ENCODE data around the gene RAB21.
A peak's percentile ranks its signal among the peaks of the same experiment; 100 is the strongest.
"Not testable (repeated sequence)": the region's sequence is repeated elsewhere in the genome, so short reads cannot be mapped to it uniquely, and the experiment has no call there.

Gene RAB21

DNA sequence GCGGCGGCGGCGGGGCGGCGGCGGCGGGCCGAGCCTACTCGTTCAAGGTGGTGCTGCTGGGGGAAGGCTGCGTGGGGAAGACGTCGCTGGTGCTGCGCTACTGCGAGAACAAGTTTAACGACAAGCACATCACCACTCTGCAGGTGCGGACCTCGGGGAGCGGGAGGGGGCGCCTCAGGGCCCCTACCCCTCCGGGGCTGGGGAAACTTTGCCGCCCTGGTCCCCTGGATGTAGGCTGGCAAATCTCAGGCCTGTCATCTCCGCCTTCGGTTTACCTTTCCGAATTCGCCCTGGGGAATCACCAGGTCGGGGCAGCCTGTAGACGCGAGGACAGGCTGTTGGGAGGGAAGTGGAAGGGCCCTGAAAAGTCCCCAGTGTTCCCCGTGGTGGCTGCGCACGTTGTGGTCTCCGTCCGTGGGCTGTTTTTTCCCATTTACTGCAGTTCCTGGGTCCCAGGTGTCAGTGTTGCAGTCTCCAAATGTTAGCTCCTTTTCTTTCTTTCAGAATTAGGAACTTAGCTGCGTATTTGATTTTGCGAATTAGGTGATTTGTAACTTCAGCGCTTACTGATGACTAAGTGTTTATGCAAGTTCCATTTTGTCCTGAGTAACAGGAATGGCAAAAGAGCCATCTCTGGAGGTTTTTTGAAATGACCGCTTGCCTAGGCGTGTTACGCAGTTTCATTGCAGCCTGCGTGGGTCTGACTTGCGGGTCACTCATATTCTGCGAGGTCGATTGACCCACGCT lies 656 bp downstream of the RAB21 start:
- DNase-seq = peak; percentile 42

DNA sequence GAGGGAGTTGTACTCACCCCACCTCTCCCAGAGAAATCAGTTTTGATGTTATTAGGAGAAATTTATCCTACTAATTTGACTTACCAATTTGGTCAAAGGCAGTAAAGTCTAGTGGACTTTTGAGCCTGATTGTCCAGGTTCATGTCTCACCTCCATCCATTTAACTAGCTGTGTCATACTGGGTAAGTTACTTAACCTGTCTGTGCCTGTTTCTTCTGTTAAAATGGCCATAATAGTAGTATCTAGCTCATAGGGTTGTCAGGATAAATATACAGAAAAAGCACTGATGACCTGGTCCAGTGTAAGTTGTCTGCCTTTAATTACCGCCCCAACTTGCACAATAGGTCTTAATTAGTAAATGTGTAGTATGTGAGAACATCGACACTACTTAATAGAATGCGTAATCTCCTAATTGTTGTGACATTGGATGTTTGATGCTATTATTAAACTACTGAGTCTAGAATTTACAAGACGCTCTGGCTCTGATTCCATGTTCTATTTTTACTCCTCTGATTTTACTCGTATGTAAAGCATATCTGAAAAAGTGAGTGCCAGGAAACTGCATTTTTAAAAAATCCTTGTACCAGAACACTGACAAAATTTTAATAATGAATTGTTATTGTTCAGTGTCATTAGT lies 1.5 kb downstream of the RAB21 start:
- no peak for DNase-seq

DNA sequence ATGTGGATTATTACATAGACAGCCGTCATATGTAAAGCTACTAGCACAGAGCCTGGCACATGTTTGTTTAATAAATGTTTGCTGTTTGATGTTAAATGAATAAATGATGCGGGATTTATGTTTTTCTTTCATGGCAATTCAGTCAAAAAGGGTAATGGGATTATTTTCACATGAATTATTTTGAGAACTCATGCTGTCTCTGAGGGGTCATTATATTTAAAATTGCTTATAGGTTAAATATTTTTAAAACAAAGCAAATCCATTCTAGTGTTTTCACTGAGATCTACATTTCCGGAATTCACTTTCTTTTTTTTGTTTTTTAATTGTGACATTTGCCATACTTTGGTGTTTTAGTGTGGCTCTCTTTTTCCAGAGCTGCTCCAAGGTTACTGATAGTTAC lies 5.3 kb downstream of the RAB21 start:
- no peak for DNase-seq

DNA sequence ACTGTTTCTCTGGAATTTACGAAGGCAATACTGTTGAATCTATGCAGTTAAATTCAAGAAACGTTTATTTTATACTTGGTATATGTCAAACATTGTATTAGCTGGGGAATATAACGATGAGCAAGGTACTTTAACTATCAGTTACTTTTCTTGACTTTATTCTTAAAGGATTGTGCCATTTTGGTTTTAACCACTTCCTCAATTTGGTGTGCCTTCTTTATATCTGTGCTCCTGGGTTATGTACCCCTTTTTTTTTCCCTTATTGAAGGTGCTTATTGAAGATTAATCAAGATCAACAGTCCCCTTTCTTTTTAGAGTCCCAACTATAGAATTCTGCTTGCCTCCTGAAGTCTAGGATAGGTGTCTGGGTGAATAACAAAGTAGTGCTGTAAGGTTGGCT lies 5.8 kb downstream of the RAB21 start:
- no peak for DNase-seq

DNA sequence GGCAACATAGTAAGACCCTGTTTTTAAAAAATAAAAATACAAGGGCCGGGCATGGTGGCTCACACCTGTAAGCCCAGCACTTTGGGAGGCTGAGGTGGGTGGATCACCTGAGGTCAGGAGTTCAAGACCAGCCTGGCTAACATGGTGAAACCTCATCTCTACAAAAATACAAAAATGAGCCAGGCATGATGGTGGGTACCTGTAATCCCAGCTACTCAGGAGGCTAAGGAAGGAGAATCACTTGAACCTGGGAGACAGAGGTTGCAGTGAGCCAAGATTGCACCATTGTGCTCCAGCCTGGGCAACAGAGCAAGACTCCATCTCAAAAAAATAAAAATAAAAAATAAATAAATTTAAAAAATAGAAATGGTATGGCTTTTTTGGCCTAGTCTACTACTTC lies 6.7 kb downstream of the RAB21 start:
- DNase-seq = not testable (repeated sequence)

DNA sequence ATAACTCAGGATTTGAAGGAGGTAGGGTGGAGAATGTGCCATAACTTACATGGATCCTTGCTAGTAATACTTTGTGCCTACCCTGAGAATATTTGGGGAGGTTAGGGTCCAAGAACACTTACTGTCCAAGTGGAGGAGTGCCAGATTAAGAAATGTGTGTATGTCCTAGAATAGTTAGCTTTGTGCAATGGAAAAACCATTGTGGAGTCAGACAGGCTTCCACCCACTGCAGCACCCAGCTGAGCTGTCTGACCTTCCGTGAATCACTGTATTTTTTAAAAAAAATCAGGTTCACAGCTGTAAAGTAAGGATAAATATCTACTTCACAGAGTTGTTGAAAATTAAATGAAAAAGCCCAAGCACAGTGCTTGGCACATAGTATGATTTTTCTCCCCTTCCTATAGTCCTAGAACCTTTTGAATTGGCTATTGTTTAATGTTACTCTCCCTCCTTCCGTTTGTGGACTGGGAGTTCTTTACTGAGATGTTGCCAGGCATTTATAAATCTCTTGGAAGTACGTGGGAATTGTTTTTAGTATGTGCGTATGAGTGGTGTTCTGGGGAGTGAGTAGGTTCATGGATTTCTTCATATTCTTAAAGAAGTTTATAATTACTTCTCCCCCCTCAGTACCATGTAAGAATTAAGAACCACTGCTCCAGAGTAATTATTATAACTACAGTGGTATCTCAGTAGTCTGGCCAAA lies 9.2 kb downstream of the RAB21 start:
- DNase-seq = no peak

DNA sequence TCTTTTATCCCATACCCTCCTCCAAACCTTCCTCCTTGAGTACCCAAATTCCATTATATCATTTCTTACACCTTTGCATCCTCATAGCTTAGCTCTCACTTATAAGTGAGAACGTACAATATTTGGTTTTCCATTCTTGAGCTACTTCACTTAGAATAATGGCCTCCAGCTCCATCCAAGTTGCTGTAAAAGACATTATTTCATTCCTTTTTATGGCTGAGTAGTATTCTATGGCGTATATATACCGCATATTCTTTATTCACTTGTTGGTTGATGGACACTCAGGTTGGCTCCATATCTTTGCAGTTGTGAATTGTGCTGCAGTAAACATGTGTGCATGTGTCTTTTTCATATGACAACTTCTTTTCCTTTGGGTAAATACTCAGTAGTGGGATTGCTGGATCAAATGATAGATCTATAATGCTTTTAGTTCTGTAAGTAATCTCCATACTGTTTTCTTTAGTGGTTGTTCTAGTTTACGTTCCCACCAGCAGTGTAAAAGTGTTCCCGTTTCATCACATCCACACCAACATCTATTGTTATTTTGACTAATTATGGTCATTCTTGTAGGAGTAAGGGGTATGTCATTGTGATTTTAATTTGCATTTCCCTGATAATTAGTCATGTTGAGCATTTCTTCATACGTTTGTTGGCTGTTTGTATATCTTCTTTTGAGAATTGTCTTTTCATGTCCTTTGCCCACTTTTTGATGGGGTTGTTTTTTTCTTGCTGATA lies 10.1 kb downstream of the RAB21 start:
- DNase-seq = no peak

DNA sequence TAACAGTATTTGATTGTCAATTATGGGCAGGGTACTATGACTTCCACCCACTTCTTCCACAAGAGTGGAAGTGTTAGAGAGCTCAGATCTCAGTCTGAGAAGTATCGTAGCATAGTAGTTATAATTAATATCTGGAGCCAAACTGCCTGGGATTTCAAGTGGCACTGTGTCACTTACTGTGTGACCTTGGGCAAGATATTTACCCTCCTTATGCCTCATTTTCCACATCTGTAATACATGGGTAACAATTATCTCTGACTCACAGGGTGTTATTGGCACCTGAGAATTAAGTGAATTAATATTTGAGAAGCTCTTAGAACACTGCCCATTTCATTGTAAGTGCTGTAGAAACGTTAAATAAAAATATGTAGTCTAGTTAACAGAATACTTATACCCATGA lies 11.5 kb downstream of the RAB21 start:
- DNase-seq = no peak

DNA sequence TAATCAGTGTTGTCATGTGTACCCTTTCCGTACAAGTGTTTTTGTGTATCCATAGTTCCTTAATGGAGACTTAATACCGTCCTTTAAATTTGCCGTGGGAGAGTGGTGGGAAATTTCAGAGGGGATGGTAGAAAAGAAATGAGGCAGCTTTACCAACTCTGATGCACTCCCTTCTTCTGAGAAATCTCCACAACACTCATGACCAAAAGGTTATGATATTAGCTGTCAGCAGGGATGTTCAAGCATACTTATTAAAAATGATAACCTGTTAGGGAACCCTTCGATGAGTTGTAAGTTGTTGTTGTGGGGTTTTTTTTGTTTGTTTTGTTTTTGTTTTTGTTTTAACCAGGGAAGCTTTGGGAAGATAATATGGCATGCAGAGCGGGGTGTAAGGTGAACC lies 12.5 kb downstream of the RAB21 start:
- DNase-seq = no peak

DNA sequence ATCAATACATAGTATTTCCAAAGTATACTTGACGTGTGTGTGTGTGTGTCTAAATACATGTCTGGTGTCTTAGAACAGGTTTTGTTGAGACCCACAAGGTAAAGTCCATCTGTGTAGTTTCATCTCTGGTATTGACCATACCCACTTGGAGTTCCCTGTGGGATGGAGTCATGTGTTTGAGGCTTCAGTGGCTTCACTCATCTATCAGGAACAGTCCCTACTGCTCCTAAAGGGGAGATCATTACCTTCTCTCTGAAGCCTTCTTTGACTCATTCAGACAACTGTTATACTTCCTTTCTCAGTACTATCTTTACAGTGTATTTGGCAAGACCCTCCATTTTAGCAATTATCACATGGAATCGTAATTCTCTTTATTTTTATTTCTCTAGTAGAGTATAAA lies 14.2 kb downstream of the RAB21 start:
- DNase-seq = no peak

DNA sequence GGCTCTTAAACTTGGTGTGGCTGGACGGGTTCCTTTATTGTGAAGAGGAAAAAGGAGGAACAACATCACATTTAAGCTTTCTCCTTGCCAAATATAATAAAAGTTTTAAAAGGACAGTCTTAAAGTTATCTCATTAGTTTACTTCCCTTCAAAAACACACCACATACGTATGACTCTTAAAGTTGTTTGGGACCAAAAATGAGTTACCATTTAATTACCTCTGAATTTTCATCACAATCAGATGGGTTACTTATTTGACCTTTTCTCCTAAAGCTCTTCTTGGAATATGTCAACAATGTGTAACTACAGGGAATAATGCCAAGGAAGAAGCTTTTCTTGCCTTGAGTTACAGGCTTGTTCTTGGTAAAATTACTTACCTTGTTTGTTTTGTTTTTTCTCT lies 16.4 kb downstream of the RAB21 start:
- DNase-seq = no peak

DNA sequence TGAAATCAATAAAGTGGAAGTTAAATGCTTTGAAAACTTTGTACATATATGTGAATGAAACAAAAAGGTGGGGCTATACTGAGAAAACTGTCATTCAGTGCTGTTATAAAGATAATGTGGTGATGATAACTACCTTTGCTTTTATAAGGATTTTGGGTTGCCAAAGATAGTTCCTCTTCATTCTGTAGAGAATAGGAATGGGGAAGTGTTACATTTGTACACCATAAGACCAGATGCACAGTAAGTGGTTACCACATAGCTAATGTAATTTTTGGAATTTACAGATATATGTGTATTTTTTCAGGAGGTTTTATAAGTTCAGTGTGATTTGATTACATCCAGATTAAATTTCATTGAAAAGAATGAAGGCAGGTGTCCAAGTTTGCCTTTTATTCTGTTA lies 18.1 kb downstream of the RAB21 start:
- no peak for DNase-seq

DNA sequence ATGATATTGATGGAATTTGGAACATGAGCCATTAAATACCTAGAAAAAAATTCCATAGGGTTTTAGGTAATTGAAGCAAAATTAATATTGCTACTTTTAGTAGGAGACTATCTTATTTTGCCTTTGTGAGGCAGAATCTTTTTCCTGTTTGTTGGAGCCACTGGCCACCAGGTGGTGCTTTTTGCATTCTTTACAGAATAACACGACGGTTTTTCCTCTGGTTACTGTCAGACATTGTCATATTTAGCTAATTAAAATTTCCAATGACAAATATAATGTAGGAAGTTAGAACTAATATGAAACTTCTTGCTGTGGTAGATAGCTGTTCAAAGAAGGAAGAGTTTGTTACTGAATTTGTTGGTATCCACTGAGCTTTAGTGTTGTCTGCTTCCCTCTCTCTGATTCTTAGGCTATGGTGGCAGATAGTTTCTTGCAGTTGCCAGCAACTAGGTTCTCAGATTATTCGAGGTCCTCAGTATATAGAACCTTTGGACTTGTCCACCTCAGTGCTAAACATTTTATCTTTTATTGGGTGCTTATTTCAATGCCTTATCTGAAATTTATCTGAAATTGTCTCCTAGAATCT lies 25.7 kb downstream of the RAB21 start:
- peak; percentile 10 for DNase-seq

DNA sequence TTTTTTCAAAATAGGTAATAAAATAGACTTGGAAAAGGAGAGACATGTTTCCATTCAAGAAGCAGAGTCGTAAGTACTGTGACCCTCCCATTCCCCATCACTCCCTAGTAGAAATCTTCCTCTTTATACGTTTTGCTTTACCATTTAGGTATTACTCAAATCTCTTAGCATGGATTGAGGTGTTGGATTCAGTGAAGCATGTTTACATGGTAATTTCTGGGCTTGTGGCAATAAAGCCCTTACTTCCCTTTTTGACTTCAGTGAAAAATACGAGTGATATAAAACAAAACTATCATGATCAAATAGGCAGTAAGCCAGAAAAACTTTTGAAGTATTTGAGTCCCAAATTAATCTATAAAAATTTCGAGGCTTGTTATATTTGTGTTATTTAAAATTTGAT lies 27.4 kb downstream of the RAB21 start:
- DNase-seq = no peak

DNA sequence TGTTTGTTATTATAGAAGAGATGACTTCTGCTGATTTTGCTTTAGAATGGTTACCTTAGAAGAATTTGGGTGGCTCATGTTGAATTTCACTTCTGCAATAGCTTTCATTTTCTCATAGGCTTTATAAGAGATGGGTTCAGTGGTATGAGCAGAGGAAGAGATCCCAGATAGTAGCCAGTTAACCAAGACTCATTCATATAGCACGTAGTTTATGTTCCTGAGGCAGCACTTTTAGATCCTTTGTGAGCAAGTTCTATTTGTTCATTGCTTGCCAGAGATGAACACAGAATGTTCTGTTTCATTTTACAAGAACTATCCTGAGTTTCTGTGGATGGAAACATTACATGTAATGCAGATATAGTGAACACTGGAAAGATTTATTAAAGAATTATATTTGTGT lies 32.2 kb downstream of the RAB21 start:
- DNase-seq = no peak

DNA sequence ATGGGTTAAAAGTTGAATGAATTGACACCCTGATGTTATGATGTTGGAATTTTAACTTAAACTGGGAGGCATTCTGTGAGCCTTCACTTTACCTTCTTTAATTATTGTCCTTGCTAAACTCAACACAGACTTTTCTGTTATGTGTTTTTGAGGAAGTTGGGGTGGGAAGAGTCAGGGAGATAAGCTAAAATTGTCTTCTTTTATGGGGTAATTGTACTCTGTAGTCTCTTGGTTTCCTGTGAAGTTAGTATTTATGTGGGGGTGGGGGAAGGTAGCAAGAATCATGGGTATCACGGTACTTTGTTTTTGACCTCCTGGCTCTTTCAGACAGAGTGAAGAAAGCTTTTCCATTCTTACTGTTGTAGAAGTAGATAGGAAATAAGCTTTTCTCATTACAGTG lies 32.9 kb downstream of the RAB21 start:
- DNase-seq = no peak

DNA sequence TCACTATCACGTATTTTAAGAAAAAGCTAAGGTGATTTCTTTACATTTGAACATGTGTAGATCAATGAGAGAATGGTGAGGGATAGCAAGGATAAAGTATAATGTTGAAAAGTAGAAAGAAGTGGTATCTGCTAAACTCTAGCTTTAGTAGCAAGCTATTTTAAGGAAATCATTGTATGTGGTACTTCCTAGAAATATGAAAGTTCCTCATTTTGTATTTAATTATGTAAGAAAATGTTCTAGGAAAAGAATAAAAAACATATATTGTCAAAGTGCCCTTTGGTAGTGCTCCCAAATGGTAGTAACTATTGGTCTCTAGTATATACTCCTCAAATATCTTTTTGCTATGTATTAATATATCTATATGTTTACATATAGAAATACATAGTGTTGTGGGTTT lies 35.7 kb downstream of the RAB21 start:
- no peak for DNase-seq

DNA sequence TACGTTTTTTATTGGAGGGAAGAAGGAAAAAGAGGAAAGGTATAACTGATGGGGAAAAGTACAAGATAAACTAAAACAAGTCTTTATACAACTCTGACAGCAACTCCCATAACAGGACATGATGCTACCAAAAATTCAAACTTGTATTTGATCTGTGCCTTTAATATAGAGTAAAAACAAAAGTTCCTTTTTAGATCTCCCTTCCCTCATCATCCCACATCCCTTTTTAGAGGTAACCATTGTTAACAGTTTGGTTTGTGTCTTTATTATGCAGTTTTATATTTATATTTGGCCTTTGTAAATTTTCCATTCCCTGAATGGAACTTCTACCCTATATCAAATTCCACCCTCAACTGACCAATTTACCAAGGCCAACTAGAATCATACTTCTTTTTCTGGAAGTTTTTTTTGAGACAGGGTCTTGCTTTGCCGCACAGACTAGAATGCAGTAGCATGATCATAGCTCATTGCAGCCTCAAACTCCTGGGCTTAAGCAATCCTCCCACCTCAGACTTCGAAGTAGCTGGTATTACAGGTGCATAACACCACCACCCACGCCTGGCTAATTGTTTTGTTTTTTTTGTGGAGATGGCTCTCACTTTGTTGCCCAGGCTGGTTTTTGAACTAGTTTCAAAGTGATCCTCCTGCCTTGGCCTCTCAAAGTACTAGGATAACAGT lies 36.9 kb downstream of the RAB21 start:
- DNase-seq = no peak

DNA sequence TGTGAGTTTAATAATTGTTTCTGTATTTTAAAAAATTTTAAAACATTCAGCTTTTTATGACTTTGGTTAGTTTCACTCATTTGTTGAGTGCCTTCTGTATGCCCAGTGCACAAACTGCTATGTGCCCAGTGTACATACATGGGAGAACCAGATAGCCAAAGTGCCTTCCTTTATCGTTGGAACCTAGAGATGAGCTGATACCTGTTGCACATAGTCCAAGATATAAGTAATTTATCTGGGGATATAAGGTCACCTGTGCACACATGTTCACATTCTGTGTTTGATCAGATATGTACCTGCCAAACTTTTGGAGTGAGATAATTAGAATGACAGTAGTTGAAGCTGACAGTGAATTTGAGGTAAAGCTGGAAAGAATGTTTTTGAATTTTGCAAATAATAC lies 37.9 kb downstream of the RAB21 start:
- DNase-seq = no peak

DNA sequence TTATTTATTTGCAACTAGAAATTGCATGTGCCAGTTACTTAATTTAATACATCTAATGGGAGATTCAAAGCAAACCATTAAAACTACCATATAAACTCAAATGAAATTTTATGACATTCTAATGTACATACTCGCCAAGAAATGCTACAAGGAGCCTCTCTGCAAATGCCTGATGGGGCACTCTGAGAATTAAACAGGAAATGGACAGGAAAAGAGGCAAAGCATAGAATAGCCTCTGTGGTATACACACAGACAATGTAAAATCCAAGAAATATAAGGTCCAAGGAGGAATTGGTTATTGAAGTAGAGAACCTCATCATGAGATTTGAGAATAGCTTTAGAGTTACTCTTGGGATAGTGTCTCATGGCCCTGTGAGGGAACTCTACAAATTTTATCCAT lies 41.2 kb downstream of the RAB21 start:
- no peak for DNase-seq

DNA sequence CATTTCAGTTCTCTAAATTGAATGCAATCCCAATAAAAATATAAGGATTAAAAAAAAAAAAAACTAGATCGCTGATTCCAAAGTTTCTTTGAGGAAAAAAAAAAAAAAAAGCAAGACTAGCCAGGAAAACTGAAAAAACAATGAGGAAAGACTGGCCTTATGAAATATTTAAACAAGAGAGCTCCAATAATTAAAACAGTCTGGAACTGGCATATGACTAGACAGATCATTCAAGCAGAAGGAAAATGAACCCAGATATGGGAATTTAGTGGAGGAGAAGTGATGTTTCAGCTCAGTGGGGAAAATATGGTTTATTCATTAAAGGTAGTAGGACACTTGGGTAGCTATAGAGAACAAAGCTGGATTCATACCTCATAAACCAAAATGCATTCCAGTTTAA lies 42.9 kb downstream of the RAB21 start:
- no peak for DNase-seq

DNA sequence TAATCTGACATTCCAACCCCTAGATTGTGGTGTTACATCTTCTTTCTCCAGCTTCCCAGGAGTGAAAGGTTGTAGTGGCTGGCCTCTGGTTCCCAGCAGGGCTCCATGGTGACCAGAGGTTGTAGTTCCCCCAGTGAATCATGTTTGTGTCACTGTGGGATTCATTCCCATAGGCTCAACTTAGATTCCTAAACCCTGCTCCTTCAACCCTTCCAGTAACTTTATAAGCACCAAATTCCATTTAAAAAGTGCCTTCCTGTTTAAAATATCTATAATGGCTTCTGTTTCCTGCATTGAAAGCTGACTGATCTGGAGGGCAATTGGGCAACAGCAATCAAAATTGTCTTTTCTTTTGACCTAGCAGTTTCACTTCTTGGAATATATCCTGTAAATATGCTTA lies 44.4 kb downstream of the RAB21 start:
- no peak for DNase-seq

DNA sequence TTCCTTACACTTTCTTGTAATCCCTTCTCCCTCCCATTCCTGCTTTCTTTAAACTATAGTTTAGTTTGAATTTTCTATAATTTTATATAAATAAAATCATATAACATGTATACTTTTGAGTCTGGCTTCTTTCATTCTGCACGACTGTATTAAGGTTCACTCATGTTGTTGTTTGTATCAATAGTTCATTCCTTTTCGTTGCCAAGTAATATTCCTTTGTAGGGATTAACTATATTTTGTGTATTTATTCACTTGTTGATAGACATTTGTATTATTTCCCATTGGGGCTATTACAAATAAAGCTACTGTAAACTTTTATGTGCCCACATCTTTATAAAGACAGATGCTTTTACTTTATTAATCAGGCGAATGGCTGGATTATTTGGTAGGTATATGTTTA lies 45.5 kb downstream of the RAB21 start:
- no peak for DNase-seq
